Neural progenitor cell (in vitro differentiated cells): ENCODE measurements around the gene SBF2.

Source experiments
- EZH2 ChIP-seq: fragments of 200-600 bp; sonication (generic); IDR thresholded peaks from 2 replicates; pipeline ENCODE4 v1.6.1; 2017; ENCODE audit warnings: antibody characterized with exemption, mild to moderate bottlenecking, moderate library complexity
- EZH2phosphoT487 ChIP-seq: fragments of 200-600 bp; sonication (generic); IDR thresholded peaks from 2 replicates; pipeline ENCODE4 v1.6.1; 2017; ENCODE audit warnings: antibody characterized with exemption
- TF ChIP-seq, protein P1 (sequence below): fragments of 200-600 bp; sonication (generic); IDR thresholded peaks from 2 replicates; pipeline ENCODE4 v1.5.1; 2017; ENCODE audit warnings: antibody characterized with exemption, mild to moderate bottlenecking

DNA sequence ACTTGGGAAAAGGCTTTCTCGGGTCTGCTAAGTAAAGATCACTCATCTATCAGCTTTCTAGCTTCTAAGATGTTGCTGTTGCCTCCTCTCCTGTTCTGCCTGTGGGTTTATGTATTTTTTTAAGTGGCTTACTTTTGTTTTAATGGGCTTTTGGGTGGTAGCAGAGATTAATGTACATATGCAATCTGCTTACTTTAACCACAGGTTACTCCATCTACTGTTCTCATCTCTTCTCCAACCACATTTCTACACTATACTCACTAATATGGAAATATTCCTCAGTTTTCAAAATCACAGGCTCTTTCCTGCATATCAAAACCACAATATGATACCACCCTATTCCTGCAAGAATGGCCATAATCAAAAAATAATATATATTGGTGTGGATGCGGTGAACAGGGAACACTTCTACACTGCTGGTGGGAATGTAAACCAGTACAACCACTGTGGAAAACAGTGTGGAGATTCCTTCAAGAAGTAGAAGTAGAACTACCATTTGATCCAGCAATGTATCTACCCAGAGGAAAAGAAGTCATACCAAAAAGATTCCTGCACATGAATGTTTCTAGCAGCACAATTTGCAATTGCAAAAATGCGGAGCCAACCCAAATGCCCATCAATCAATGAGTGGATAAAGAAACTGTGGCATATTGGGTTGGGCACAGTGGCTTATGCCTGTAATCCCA lies 341.4 kb downstream of the SBF2 start:
- TF ChIP-seq, protein P1, sequence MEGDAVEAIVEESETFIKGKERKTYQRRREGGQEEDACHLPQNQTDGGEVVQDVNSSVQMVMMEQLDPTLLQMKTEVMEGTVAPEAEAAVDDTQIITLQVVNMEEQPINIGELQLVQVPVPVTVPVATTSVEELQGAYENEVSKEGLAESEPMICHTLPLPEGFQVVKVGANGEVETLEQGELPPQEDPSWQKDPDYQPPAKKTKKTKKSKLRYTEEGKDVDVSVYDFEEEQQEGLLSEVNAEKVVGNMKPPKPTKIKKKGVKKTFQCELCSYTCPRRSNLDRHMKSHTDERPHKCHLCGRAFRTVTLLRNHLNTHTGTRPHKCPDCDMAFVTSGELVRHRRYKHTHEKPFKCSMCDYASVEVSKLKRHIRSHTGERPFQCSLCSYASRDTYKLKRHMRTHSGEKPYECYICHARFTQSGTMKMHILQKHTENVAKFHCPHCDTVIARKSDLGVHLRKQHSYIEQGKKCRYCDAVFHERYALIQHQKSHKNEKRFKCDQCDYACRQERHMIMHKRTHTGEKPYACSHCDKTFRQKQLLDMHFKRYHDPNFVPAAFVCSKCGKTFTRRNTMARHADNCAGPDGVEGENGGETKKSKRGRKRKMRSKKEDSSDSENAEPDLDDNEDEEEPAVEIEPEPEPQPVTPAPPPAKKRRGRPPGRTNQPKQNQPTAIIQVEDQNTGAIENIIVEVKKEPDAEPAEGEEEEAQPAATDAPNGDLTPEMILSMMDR, result no peak
- TF ChIP-seq EZH2 (no peak), EZH2phosphoT487 (no peak)
